HepG2 (cell line): ENCODE results near the gene BCAS4. TPM values are rescaled to one million over a fixed set of nuclear protein-coding genes. Genes with fewer than 3 reads are reported as not detected.

Experiments used
- CBX2 ChIP-seq, 2 experiments: fragments of 200-600 bp in 1 of 2; sonication (generic); formaldehyde crosslinking in 1 of 2; IDR thresholded peaks; 2 replicates each; pipeline versions ENCODE4 v1.7.0 to v1.8.1; 2018 to 2022; ENCODE audit warnings: low read depth in 2 of 2, low read length in 1 of 2, mild to moderate bottlenecking in 1 of 2, missing genetic modification reagents in 1 of 2
- CENPX ChIP-seq: sonication (generic); formaldehyde crosslinking; IDR thresholded peaks from 2 replicates; pipeline ENCODE4 v1.9.0; 2021; ENCODE audit warnings: mild to moderate bottlenecking, missing genetic modification reagents, moderate library complexity
- DNMT1 ChIP-seq: sonication (generic); formaldehyde crosslinking; IDR thresholded peaks from 2 replicates; pipeline ENCODE4 v1.5.1; 2020; ENCODE audit warnings: mild to moderate bottlenecking, missing genetic modification reagents
- GABPB1 ChIP-seq: IDR thresholded peaks from 2 replicates; pipeline ENCODE4 v1.6.1; 2016; ENCODE audit warnings: mild to moderate bottlenecking, missing genetic modification reagents, moderate library complexity, missing compliant biosample characterization
- HNF4G ChIP-seq, 2 experiments: sonication (generic) in 1 of 2; formaldehyde crosslinking in 1 of 2; IDR thresholded peaks; 2 replicates each; pipeline versions ENCODE4 v1.4.0 to v1.6.1; 2011 to 2020; ENCODE audit warnings: borderline replicate concordance in 2 of 2, low read depth in 2 of 2, mild to moderate bottlenecking in 2 of 2, low read length in 1 of 2, missing genetic modification reagents in 1 of 2, moderate library complexity in 1 of 2
- KDM4B ChIP-seq: sonication (generic); formaldehyde crosslinking; IDR thresholded peaks from 2 replicates; pipeline ENCODE4 v1.4.0; 2020; ENCODE audit warnings: missing genetic modification reagents
- KMT2A ChIP-seq: sonication (generic); formaldehyde crosslinking; IDR thresholded peaks from 2 replicates; pipeline ENCODE4 v1.4.0; 2020; ENCODE audit warnings: missing genetic modification reagents
- NCOR1 ChIP-seq: fragments of 200-600 bp; sonication (generic); IDR thresholded peaks from 2 replicates; pipeline ENCODE4 v1.7.0; 2017; ENCODE audit warnings: antibody characterized with exemption, low read length, borderline replicate concordance
- NFIC ChIP-seq: IDR thresholded peaks from 2 replicates; pipeline ENCODE4 v1.6.1; 2012; ENCODE audit warnings: mild to moderate bottlenecking, low read length, inconsistent platforms
- NPAS2 ChIP-seq: sonication (generic); formaldehyde crosslinking; IDR thresholded peaks from 2 replicates; pipeline ENCODE4 v1.8.0; 2022; ENCODE audit warnings: mild to moderate bottlenecking, missing genetic modification reagents, borderline replicate concordance
- PHF21A ChIP-seq: sonication (generic); formaldehyde crosslinking; IDR thresholded peaks from 2 replicates; pipeline ENCODE4 v1.5.0; 2020; ENCODE audit warnings: mild to moderate bottlenecking, missing genetic modification reagents
- POGZ ChIP-seq: sonication (generic); formaldehyde crosslinking; IDR thresholded peaks from 2 replicates; pipeline ENCODE4 v1.4.0; 2020; ENCODE audit warnings: mild to moderate bottlenecking, missing genetic modification reagents
- RARA ChIP-seq: IDR thresholded peaks from 2 replicates; pipeline ENCODE4 v1.6.1; 2016; ENCODE audit warnings: missing genetic modification reagents, missing compliant biosample characterization
- SRF ChIP-seq: IDR thresholded peaks from 2 replicates; pipeline ENCODE4 v1.6.1; 2011; ENCODE audit warnings: mild to moderate bottlenecking, low read depth, low read length, moderate library complexity
- SRY ChIP-seq: sonication (generic); formaldehyde crosslinking; IDR thresholded peaks from 2 replicates; pipeline ENCODE4 v1.8.0; 2022; ENCODE audit warnings: mild to moderate bottlenecking, missing genetic modification reagents
- ZFP41 ChIP-seq: sonication (generic); formaldehyde crosslinking; IDR thresholded peaks from 2 replicates; pipeline ENCODE4 v1.4.0; 2020; ENCODE audit warnings: mild to moderate bottlenecking, missing genetic modification reagents, borderline replicate concordance
- ZMYM3 ChIP-seq: sonication (generic); formaldehyde crosslinking; IDR thresholded peaks from 2 replicates; pipeline ENCODE4 v1.5.1; 2020; ENCODE audit warnings: mild to moderate bottlenecking, missing genetic modification reagents
- ZMYM4 ChIP-seq: sonication (generic); formaldehyde crosslinking; IDR thresholded peaks from 2 replicates; pipeline ENCODE4 v1.8.1; 2023; ENCODE audit warnings: mild to moderate bottlenecking, missing genetic modification reagents
- ZNF468 ChIP-seq: sonication (generic); formaldehyde crosslinking; IDR thresholded peaks from 2 replicates; pipeline ENCODE4 v1.8.0; 2022; ENCODE audit warnings: mild to moderate bottlenecking, moderate library complexity, missing genetic modification reagents
- ZNF792 ChIP-seq: IDR thresholded peaks from 2 replicates; pipeline ENCODE4 v1.6.1; 2016
- polyA plus RNA-seq, 8 experiments: library from polyadenylated mRNA; depleted of rRNA in 3 of 8; stranded (reverse) in 7 of 8; unstranded in 1 of 8; fragments of >200 nt; fragmentation: Illumina TruSeq in 4 of 8; extraction: Trizol in 4 of 8; gene quantifications; 2 replicates each; pipeline versions ENCODE4 v1.2.1 to v1.2.3, GENCODE V29; 2011 to 2016; ENCODE audit warnings: low read depth in 4 of 8, missing spikeins in 1 of 8, mixed read lengths in 1 of 8; ENCODE audit not compliant: insufficient read depth in 1 of 8
- total RNA-seq, 5 experiments: library from RNA; depleted of rRNA; stranded (reverse); fragments of >200 nt; fragmentation: Illumina TruSeq; extraction: Trizol; gene quantifications; 2 replicates each; pipeline ENCODE4 v1.2.3, GENCODE V29; 2016; ENCODE audit warnings: low read depth in 1 of 5
- TF ChIP-seq, protein P1 (sequence below): conservative IDR thresholded peaks from 2 replicates; pipeline ENCODE4 v1.6.1; 2018; ENCODE audit warnings: missing genetic modification reagents
- TF ChIP-seq, protein P2 (sequence below): sonication (generic); formaldehyde crosslinking; IDR thresholded peaks from 2 replicates; pipeline ENCODE4 v1.5.0; 2020; ENCODE audit warnings: mild to moderate bottlenecking, missing genetic modification reagents, borderline replicate concordance

Gene BCAS4
- total and polyA plus RNA-seq, 2 of the 13 experiments (the other 11 are each of a cell fraction or from before 2014, with no cell fraction given) = 7.2 to 8.0 TPM

DNA sequence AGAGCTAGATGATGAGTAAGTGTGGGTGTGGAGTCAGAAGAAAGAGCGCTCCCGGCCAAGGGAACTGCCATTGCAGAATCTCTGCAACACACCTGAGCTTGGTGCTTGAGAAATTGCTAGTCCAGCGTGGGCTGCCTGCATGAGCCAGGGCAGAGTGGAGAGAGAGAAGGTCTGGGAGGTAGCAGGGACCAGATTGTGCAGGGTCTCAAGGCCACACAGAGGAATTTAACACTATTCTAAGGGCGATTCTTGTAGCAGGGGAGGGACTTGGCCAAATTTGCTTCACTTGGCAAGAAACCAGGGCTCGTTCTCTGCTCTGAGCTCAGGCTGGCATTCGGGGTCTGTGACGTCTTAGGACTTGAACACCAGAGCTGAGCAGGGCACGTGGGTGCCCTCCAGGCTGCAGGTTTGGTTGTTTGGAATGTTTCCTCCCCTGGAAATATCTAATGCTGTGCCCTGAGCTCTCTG is 53.5 kb downstream of the BCAS4 start (continued):
- no peak for TF ChIP-seq ZFP41 (CRISPR knock-in tag)
- TF ChIP-seq RARA = no peak
- TF ChIP-seq ZMYM3 (CRISPR knock-in tag) = 0 out of 2 replicates have a peak, but pooled peaks have one; percentile 12
- no peak for TF ChIP-seq ZMYM4 (CRISPR knock-in tag)
- no peak for TF ChIP-seq NFIC
- TF ChIP-seq KDM4B (CRISPR knock-in tag) = no peak
- no peak for TF ChIP-seq NCOR1
- TF ChIP-seq, protein P1, sequence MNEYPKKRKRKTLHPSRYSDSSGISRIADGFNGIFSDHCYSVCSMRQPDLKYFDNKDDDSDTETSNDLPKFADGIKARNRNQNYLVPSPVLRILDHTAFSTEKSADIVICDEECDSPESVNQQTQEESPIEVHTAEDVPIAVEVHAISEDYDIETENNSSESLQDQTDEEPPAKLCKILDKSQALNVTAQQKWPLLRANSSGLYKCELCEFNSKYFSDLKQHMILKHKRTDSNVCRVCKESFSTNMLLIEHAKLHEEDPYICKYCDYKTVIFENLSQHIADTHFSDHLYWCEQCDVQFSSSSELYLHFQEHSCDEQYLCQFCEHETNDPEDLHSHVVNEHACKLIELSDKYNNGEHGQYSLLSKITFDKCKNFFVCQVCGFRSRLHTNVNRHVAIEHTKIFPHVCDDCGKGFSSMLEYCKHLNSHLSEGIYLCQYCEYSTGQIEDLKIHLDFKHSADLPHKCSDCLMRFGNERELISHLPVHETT = no peak
- TF ChIP-seq ZNF468 (CRISPR knock-in tag) = no peak
- no peak for TF ChIP-seq CBX2 (IDR thresholded peaks at IDR 0.05; ENCODE audit: low read depth, low read length)
- no peak for TF ChIP-seq CBX2 (CRISPR knock-in tag; IDR thresholded peaks at IDR 0.05; ENCODE audit: low read depth)
- no peak for TF ChIP-seq CENPX
- no peak for TF ChIP-seq ZNF792 (CRISPR knock-in tag)
- TF ChIP-seq SRY (CRISPR knock-in tag) = no peak
- TF ChIP-seq KMT2A (CRISPR knock-in tag) = no peak
- TF ChIP-seq DNMT1 (CRISPR knock-in tag) = no peak
- no peak for TF ChIP-seq SRF
- TF ChIP-seq HNF4G (IDR thresholded peaks at IDR 0.05; ENCODE audit: borderline replicate concordance, low read depth, low read length) = no peak
- TF ChIP-seq HNF4G (CRISPR knock-in tag; IDR thresholded peaks at IDR 0.05; ENCODE audit: borderline replicate concordance, low read depth) = no peak
- no peak for TF ChIP-seq NPAS2 (CRISPR knock-in tag)
- TF ChIP-seq GABPB1 (CRISPR knock-in tag) = no peak
- 0 out of 2 replicates have a peak, but pooled peaks have one; percentile 20 for TF ChIP-seq PHF21A (CRISPR knock-in tag)
- TF ChIP-seq, protein P2, sequence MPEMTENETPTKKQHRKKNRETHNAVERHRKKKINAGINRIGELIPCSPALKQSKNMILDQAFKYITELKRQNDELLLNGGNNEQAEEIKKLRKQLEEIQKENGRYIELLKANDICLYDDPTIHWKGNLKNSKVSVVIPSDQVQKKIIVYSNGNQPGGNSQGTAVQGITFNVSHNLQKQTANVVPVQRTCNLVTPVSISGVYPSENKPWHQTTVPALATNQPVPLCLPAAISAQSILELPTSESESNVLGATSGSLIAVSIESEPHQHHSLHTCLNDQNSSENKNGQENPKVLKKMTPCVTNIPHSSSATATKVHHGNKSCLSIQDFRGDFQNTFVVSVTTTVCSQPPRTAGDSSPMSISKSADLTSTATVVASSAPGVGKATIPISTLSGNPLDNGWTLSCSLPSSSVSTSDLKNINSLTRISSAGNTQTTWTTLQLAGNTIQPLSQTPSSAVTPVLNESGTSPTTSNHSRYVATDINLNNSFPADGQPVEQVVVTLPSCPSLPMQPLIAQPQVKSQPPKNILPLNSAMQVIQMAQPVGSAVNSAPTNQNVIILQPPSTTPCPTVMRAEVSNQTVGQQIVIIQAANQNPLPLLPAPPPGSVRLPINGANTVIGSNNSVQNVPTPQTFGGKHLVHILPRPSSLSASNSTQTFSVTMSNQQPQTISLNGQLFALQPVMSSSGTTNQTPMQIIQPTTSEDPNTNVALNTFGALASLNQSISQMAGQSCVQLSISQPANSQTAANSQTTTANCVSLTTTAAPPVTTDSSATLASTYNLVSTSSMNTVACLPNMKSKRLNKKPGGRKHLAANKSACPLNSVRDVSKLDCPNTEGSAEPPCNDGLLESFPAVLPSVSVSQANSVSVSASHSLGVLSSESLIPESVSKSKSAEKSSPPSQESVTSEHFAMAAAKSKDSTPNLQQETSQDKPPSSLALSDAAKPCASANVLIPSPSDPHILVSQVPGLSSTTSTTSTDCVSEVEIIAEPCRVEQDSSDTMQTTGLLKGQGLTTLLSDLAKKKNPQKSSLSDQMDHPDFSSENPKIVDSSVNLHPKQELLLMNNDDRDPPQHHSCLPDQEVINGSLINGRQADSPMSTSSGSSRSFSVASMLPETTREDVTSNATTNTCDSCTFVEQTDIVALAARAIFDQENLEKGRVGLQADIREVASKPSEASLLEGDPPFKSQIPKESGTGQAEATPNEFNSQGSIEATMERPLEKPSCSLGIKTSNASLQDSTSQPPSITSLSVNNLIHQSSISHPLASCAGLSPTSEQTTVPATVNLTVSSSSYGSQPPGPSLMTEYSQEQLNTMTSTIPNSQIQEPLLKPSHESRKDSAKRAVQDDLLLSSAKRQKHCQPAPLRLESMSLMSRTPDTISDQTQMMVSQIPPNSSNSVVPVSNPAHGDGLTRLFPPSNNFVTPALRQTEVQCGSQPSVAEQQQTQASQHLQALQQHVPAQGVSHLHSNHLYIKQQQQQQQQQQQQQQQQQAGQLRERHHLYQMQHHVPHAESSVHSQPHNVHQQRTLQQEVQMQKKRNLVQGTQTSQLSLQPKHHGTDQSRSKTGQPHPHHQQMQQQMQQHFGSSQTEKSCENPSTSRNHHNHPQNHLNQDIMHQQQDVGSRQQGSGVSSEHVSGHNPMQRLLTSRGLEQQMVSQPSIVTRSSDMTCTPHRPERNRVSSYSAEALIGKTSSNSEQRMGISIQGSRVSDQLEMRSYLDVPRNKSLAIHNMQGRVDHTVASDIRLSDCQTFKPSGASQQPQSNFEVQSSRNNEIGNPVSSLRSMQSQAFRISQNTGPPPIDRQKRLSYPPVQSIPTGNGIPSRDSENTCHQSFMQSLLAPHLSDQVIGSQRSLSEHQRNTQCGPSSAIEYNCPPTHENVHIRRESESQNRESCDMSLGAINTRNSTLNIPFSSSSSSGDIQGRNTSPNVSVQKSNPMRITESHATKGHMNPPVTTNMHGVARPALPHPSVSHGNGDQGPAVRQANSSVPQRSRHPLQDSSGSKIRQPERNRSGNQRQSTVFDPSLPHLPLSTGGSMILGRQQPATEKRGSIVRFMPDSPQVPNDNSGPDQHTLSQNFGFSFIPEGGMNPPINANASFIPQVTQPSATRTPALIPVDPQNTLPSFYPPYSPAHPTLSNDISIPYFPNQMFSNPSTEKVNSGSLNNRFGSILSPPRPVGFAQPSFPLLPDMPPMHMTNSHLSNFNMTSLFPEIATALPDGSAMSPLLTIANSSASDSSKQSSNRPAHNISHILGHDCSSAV (CRISPR knock-in tag) = no peak
- TF ChIP-seq POGZ (CRISPR knock-in tag) = no peak
